ENCODE measurements around the gene FICD. TPM values are rescaled to one million over a fixed set of nuclear protein-coding genes. Genes with fewer than 3 reads are reported as not detected.
A peak's percentile ranks its signal among the peaks of the same experiment; 100 is the strongest.

Gene FICD
- total and polyA plus RNA-seq, 2 of the 13 experiments (the other 11 are each of a cell fraction or from before 2014, with no cell fraction given): 0.99 to 3.0 TPM

DNA sequence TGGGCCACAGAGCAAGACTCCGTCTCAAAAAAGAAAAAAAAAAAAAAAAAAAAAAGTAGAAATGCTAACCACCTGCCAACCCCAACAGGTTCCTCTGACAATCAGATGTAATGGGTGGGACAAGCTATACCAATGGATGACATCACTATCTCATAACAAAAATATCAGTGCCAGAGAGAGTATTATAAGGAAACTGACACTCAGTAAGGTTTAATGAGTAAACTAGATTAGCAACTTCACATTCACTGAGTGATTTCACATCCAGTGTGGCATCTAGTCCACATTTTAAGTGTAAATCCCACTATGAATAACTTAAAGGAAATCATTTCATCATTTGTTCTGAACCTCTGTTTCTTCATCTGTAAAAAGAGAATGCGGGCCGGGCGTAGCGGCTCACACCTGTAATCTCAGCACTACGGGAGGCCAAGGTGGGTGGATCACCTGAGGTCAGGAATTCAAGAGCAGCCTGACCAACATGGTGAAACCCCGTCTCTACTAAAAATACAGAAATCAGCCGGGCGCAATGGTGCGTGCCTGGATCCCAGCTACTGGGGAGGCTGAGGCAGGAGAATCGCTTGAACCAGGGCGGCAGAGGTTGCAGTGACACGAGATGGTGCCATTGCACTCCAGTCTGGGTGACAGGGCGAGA lies 44.1 kb downstream of the FICD start:
- no peak for FAIRE-seq
- H3K36me3 ChIP-seq (replicated peaks in 1 of 2; ENCODE audit: control insufficient read depth in 1 of 2, insufficient read depth in 2 of 2, low read length in 2 of 2): peaks cover 5 to 13% of the 10 kb centered on the region in 2 experiments
- intact Hi-C loops (cut with micrococcal nuclease; ENCODE audit: unreplicated experiment): no loop called here
- H4K20me1 ChIP-seq (ENCODE audit: insufficient read depth, low read length): peaks cover 16% of the 10 kb centered on the region
- CTCF ChIA-PET (ENCODE audit: low intra/inter-chr PET ratio, low total read pairs): interaction anchor here (1.3 kb wide), 1 partner anchor 59 kb away, joined by 3 read pairs; no protein-coding TSS in a partner anchor
- in situ Hi-C loops (cut with HindIII; ENCODE audit: extremely low pct_ligation_motif_present, low pct_unique_long_range_greater_than_20kb): no loop called here
- no TSS peak for BruUV-seq (replicated peaks)
- H3K79me2 ChIP-seq (ENCODE audit: insufficient read depth, low read length): peaks cover 82% of the 10 kb centered on the region
- H3K27me3 ChIP-seq (ENCODE audit: control insufficient read depth in 1 of 2, insufficient read depth in 2 of 2, low read length in 2 of 2): no peaks in the 10 kb centered on the region; a peak in 1 of 5 replicates
- peak overlapping the region in 2 of 3 experiments; percentile 95 to 99; a peak in 2 of 6 replicates for H3K4me3 ChIP-seq (replicated peaks in 1 of 3; ENCODE audit: insufficient read depth in 1 of 3, low read depth in 2 of 3, low read length in 3 of 3)
- POLR2A ChIA-PET: interaction anchor here (0.6 to 0.7 kb wide), 2 partner anchors 99 to 435 kb away, joined by 3 to 4 read pairs; no protein-coding TSS in a partner anchor
- no peak overlapping the region for H2AFZ ChIP-seq (ENCODE audit: low read length)
- H3K4me1 ChIP-seq (ENCODE audit: insufficient read depth, low read length): peaks cover 53% of the 10 kb centered on the region
- TF ChIP-seq ATF7 (IDR thresholded peaks at IDR 0.05) (peak; percentile 61), ATF7 (CRISPR knock-in tag; IDR thresholded peaks at IDR 0.05) (no peak)
- TF ChIP-seq, protein P1, sequence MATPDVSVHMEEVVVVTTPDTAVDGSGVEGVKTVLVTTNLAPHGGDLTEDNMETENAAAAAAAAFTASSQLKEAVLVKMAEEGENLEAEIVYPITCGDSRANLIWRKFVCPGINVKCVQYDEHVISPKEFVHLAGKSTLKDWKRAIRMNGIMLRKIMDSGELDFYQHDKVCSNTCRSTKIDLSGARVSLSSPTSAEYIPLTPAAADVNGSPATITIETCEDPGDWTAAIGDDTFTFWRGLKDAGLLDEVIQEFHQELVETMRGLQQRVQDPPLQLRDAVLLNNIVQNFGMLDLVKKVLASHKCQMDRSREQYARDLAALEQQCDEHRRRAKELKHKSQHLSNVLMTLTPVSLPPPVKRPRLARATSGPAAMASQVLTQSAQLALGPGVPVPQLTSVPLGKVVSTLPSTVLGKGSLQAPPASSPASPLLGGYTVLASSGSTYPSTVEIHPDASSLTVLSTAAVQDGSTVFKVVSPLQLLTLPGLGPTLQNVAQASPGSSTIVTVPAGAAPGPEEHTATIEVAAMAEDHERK (CRISPR knock-in tag; IDR thresholded peaks at IDR 0.05; ENCODE audit: low read depth): no peak
- no peak for DNase-seq (ENCODE audit: low spot score)
- peak overlapping the region; percentile 99 for H3K4me2 ChIP-seq (ENCODE audit: low read depth, low read length)
- no peak for ATAC-seq
- no peaks in the 10 kb centered on the region for H3K9me3 ChIP-seq (ENCODE audit: low read length)
- no peak overlapping the region for H3K27ac ChIP-seq (ENCODE audit: extremely low read length, insufficient read depth, low read length)
- peak overlapping the region; percentile 98; the same call in 1 of the 2 replicates for H3K9ac ChIP-seq (ENCODE audit: insufficient read depth, low read depth, low read length)
- 82% methylated on average over 14 of the region's 14 CpGs for WGBS (ENCODE audit: low lambda C conversion rate)

DNA sequence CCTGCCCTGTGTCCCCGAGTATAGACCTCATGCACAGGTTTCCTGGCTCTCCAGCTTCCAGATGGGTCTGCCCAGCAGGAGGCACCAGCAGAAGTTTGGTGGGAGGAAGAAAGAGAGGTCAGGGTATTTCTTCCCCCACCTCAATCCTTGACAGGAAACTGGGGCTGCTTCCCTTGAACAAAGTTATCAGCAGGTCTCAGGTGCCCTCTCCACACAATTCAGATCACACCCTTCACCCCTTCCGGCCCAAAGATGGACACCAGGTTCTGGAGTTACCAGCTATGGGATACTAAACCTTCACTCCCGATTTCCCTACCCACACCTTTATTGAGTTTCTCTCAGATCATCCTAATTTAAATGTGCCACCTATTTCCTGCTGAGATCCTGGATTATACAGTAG lies 44.7 kb downstream of the FICD start:
- Histone ChIP-seq H3K9me3 (ENCODE audit: low read length) (no peaks in the 10 kb centered on the region), H4K20me1 (ENCODE audit: insufficient read depth, low read length) (peaks cover 16% of the 10 kb centered on the region), H3K9ac (ENCODE audit: insufficient read depth, low read depth, low read length) (peak overlapping the region; percentile 98), H3K27me3 (ENCODE audit: control insufficient read depth in 1 of 2, insufficient read depth in 2 of 2, low read length in 2 of 2) (no peaks in the 10 kb centered on the region; a peak in 1 of 5 replicates), H3K27ac (ENCODE audit: extremely low read length, insufficient read depth, low read length) (peak overlapping the region; percentile 97), H3K4me2 (ENCODE audit: low read depth, low read length) (peak overlapping the region; percentile 99), H3K79me2 (ENCODE audit: insufficient read depth, low read length) (peaks cover 78% of the 10 kb centered on the region), H3K36me3 (replicated peaks in 1 of 2; ENCODE audit: control insufficient read depth in 1 of 2, insufficient read depth in 2 of 2, low read length in 2 of 2) (peaks cover 7 to 19% of the 10 kb centered on the region in 2 experiments), H3K4me3 (replicated peaks in 1 of 3; ENCODE audit: insufficient read depth in 1 of 3, low read depth in 2 of 3, low read length in 3 of 3) (peak overlapping the region; percentile 95 to 100 (median 99)), H2AFZ (ENCODE audit: low read length) (no peak overlapping the region), H3K4me1 (ENCODE audit: insufficient read depth, low read length) (peaks cover 54% of the 10 kb centered on the region)
- in situ Hi-C loops (cut with HindIII; ENCODE audit: extremely low pct_ligation_motif_present, low pct_unique_long_range_greater_than_20kb) (loop anchor here (10.0 kb wide), 1 partner anchor 245 kb away; no protein-coding TSS in a partner anchor), intact Hi-C loops (cut with micrococcal nuclease; ENCODE audit: unreplicated experiment) (loop anchor here (5.0 kb wide), 2 partner anchors 173 to 298 kb away; partner anchors contain the start of genes CORO1C and SSH1)
- no TSS peak for BruUV-seq (replicated peaks)
- DNase-seq (ENCODE audit: low spot score) (no peak), ATAC-seq (no peak), FAIRE-seq (no peak)
- ChIA-PET POLR2A (interaction anchor here (0.9 kb wide), 1 partner anchor 9 kb away, joined by 3 read pairs; no protein-coding TSS in a partner anchor), CTCF (ENCODE audit: low intra/inter-chr PET ratio, low total read pairs) (interaction anchor here (1.3 kb wide), 1 partner anchor 58 kb away, joined by 3 read pairs; no protein-coding TSS in a partner anchor)
- TF ChIP-seq, protein P2, sequence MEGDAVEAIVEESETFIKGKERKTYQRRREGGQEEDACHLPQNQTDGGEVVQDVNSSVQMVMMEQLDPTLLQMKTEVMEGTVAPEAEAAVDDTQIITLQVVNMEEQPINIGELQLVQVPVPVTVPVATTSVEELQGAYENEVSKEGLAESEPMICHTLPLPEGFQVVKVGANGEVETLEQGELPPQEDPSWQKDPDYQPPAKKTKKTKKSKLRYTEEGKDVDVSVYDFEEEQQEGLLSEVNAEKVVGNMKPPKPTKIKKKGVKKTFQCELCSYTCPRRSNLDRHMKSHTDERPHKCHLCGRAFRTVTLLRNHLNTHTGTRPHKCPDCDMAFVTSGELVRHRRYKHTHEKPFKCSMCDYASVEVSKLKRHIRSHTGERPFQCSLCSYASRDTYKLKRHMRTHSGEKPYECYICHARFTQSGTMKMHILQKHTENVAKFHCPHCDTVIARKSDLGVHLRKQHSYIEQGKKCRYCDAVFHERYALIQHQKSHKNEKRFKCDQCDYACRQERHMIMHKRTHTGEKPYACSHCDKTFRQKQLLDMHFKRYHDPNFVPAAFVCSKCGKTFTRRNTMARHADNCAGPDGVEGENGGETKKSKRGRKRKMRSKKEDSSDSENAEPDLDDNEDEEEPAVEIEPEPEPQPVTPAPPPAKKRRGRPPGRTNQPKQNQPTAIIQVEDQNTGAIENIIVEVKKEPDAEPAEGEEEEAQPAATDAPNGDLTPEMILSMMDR (CRISPR knock-in tag; IDR thresholded peaks at IDR 0.05): 0 out of 2 replicates have a peak, but pooled peaks have one; percentile 5
- TF ChIP-seq ZSCAN30 (CRISPR knock-in tag; IDR thresholded peaks at IDR 0.05): no peak
- 0 out of 2 replicates have a peak, but pooled peaks have one; percentile 20 for TF ChIP-seq ZFY (CRISPR knock-in tag; IDR thresholded peaks at IDR 0.05)
- 6% methylated on average over 3 of the region's 3 CpGs for WGBS (ENCODE audit: low lambda C conversion rate)

All from HepG2 (cell line).